Measurements from ENCODE around the gene SPDYE6.
"Not testable (repeated sequence)": the region's sequence is repeated elsewhere in the genome, so short reads cannot be mapped to it uniquely, and the experiment has no call there.

DNA sequence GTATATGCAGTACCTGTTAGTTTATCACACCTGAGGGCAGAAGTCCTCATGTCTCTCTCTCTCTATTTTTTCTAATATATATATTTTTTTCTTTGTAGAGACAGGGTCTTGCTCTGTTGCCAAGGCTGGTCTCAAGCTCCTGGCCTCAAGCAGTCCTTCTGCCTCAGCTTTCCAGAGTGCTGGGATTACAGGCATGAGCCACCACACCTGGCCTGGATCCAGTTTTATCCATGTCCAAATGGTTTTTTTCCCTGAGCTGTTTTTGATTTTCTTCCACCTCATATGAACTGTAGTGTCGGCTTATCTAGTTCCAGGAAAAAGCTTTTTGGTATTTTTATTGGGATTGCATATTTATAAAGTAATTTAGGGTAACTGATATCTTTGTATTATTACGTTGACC lies 16.6 kb upstream of the SPDYE6 start:
- TF ChIP-seq, protein P1, sequence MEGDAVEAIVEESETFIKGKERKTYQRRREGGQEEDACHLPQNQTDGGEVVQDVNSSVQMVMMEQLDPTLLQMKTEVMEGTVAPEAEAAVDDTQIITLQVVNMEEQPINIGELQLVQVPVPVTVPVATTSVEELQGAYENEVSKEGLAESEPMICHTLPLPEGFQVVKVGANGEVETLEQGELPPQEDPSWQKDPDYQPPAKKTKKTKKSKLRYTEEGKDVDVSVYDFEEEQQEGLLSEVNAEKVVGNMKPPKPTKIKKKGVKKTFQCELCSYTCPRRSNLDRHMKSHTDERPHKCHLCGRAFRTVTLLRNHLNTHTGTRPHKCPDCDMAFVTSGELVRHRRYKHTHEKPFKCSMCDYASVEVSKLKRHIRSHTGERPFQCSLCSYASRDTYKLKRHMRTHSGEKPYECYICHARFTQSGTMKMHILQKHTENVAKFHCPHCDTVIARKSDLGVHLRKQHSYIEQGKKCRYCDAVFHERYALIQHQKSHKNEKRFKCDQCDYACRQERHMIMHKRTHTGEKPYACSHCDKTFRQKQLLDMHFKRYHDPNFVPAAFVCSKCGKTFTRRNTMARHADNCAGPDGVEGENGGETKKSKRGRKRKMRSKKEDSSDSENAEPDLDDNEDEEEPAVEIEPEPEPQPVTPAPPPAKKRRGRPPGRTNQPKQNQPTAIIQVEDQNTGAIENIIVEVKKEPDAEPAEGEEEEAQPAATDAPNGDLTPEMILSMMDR (IDR thresholded peaks at IDR 0.05; ENCODE audit: insufficient read depth, low read length, poor library complexity, severe bottlenecking), result not testable (repeated sequence)
- not testable (repeated sequence) for TF ChIP-seq EZH2phosphoT487 (conservative IDR thresholded peaks at IDR 0.05; ENCODE audit: low read length)

Data from SU-DHL-6 (cell line).